HepG2 (cell line): ENCODE measurements around the gene ATP11A. TPM values are rescaled to one million over a fixed set of nuclear protein-coding genes. Genes with fewer than 3 reads are reported as not detected.

Experiments
- ATAC-seq: fragments of 200-7000 bp; cut with Tn5 transposase; 3 replicates; pipeline ENCODE4 v1.9.1; 2020; ENCODE audit warnings: mild to moderate bottlenecking, moderate library complexity
- BruUV-seq: library from RNA; stranded (reverse); fragments of 400-500 nt; replicated peaks from 2 replicates; lab custom pipeline; 2021; lab: Mats Ljungman, UMichigan
- CTCF ChIA-PET: fragments of 300-600 bp; formaldehyde crosslinking; extraction: SDS; loops from one replicate; lab custom pipeline; 2021; ENCODE audit warnings: low total read pairs, inconsistent platforms, low intra/inter-chr PET ratio; lab: Yijun Ruan, JAX
- POLR2A ChIA-PET: fragments of 350-600 bp; sonication (Branson Sonifier 250); formaldehyde crosslinking; loops from one replicate; lab custom pipeline; 2020; ENCODE audit warnings: antibody characterized with exemption, inconsistent platforms; lab: Yijun Ruan, JAX
- DNase-seq: peaks from one replicate; pipeline ENCODE4 v3.0.0-alpha.2; 2015; ENCODE audit warnings: low spot score
- FAIRE-seq: peaks from 3 replicates; lab custom pipeline; 2011; peaks lifted over from hg19 to GRCh38; lab: Jason Lieb, UNC
- H2AFZ ChIP-seq: one replicate; pipeline ENCODE4 v1.6.1; 2011; ENCODE audit warnings: low read length, inconsistent platforms
- H3K27ac ChIP-seq: fragments of 300-600 bp; 3 replicates; pipeline ENCODE4 v1.8.0; 2011; ENCODE audit warnings: mixed run types, mild to moderate bottlenecking, mixed read lengths, low read length, inconsistent platforms; ENCODE audit not compliant: insufficient read depth; ENCODE audit errors: extremely low read length
- H3K27me3 ChIP-seq, 2 experiments: fragments of 200-600 bp in 1 of 2; 2 replicates in 1 of 2; 3 replicates in 1 of 2; pipeline versions ENCODE4 v1.6.0 to v1.8.0; 2011; ENCODE audit warnings: low read length in 2 of 2, mild to moderate bottlenecking in 2 of 2, moderate library complexity in 2 of 2, inconsistent platforms in 1 of 2; ENCODE audit not compliant: insufficient read depth in 2 of 2, control insufficient read depth in 1 of 2
- H3K36me3 ChIP-seq, 2 experiments: fragments of 200-600 bp in 1 of 2; replicated peaks in 1 of 2; 2 replicates in 1 of 2; 3 replicates in 1 of 2; pipeline versions ENCODE4 v1.5.1 to v1.8.0; 2011; ENCODE audit warnings: low read length in 2 of 2, inconsistent platforms in 1 of 2; ENCODE audit not compliant: insufficient read depth in 2 of 2, control insufficient read depth in 1 of 2
- H3K4me1 ChIP-seq: 2 replicates; pipeline ENCODE4 v1.5.1; 2012; ENCODE audit warnings: low read length, inconsistent platforms; ENCODE audit not compliant: insufficient read depth
- H3K4me2 ChIP-seq: 2 replicates; pipeline ENCODE4 v1.6.0; 2011; ENCODE audit warnings: low read depth, low read length, inconsistent platforms
- H3K4me3 ChIP-seq, 3 experiments: fragments of 200-600 bp in 1 of 3; sonication (generic), shearing (Covaris generic) in 1 of 3; replicated peaks in 1 of 3; 2 replicates each; pipeline ENCODE4 v1.5.1; 2011 to 2016; ENCODE audit warnings: low read length in 3 of 3, inconsistent platforms in 2 of 3, low read depth in 2 of 3, mild to moderate bottlenecking in 2 of 3, control low read depth in 1 of 3, mixed read lengths in 1 of 3; ENCODE audit not compliant: insufficient read depth in 1 of 3
- H3K79me2 ChIP-seq: one replicate; pipeline ENCODE4 v1.6.1; 2011; ENCODE audit warnings: low read length, inconsistent platforms; ENCODE audit not compliant: insufficient read depth
- H3K9ac ChIP-seq: 2 replicates; pipeline ENCODE4 v1.6.0; 2011; ENCODE audit warnings: mild to moderate bottlenecking, low read depth, low read length, inconsistent platforms; ENCODE audit not compliant: insufficient read depth
- H3K9me3 ChIP-seq: 2 replicates; pipeline ENCODE4 v1.5.1; 2012; ENCODE audit warnings: mild to moderate bottlenecking, low read length
- H4K20me1 ChIP-seq: 2 replicates; pipeline ENCODE4 v1.6.0; 2011; ENCODE audit warnings: inconsistent platforms, mild to moderate bottlenecking, low read length, moderate library complexity; ENCODE audit not compliant: insufficient read depth
- AGO2 ChIP-seq: fragments of 200-400 bp; formaldehyde crosslinking; optimal IDR thresholded peaks from 2 replicates; pipeline ENCODE3; 2017; ENCODE audit warnings: mild to moderate bottlenecking, low read depth, low read length, moderate library complexity
- MAFF ChIP-seq: IDR thresholded peaks from 2 replicates; pipeline ENCODE4 v1.6.1; 2011; ENCODE audit warnings: low read depth, low read length, improper control_type of control experiment
- RBM22 ChIP-seq: fragments of 200-400 bp; formaldehyde crosslinking; optimal IDR thresholded peaks from 2 replicates; pipeline ENCODE3; 2017; ENCODE audit warnings: mild to moderate bottlenecking, low read length, moderate library complexity
- WGBS: methylation state at CpG from one replicate; pipeline ENCODE4 v1.1.6; 2017; ENCODE audit warnings: low lambda C conversion rate; 5-methylcytosine and 5-hydroxymethylcytosine counted together
- in situ Hi-C: cut with HindIII; loops from 2 replicates; pipeline ENCODE4 v1.10.0; 2017; ENCODE audit warnings: low pct_unique_long_range_greater_than_20kb; ENCODE audit not compliant: extremely low pct_ligation_motif_present
- intact Hi-C: fragments of 100-400 bp; cut with micrococcal nuclease; formaldehyde crosslinking; loops from one replicate; pipeline ENCODE4 v1.10.0; 2022; ENCODE audit not compliant: unreplicated experiment
- polyA plus RNA-seq, 8 experiments: library from polyadenylated mRNA; depleted of rRNA in 3 of 8; stranded (reverse) in 7 of 8; unstranded in 1 of 8; fragments of >200 nt; fragmentation: Illumina TruSeq in 4 of 8; extraction: Trizol in 4 of 8; gene quantifications; 2 replicates each; pipeline versions ENCODE4 v1.2.1 to v1.2.3, GENCODE V29; 2011 to 2016; ENCODE audit warnings: low read depth in 4 of 8, missing spikeins in 1 of 8, mixed read lengths in 1 of 8; ENCODE audit not compliant: insufficient read depth in 1 of 8
- total RNA-seq, 5 experiments: library from RNA; depleted of rRNA; stranded (reverse); fragments of >200 nt; fragmentation: Illumina TruSeq; extraction: Trizol; gene quantifications; 2 replicates each; pipeline ENCODE4 v1.2.3, GENCODE V29; 2016; ENCODE audit warnings: low read depth in 1 of 5
- TF ChIP-seq, protein P1 (sequence below), 2 experiments: IDR thresholded peaks; 2 replicates each; pipeline ENCODE4 v1.6.1; 2011 to 2012; ENCODE audit warnings: low read length in 2 of 2, borderline replicate concordance in 1 of 2, low read depth in 1 of 2, mild to moderate bottlenecking in 1 of 2, moderate library complexity in 1 of 2
- TF ChIP-seq, protein P2 (sequence below): sonication (generic); formaldehyde crosslinking; IDR thresholded peaks from 2 replicates; pipeline ENCODE4 v1.5.1; 2020; ENCODE audit warnings: missing genetic modification reagents, mild to moderate bottlenecking, borderline replicate concordance

ATP11A gene
- total and polyA plus RNA-seq, 2 of the 13 experiments (the other 11 are each of a cell fraction or from before 2014, with no cell fraction given) = 18.4 to 20.1 TPM

DNA sequence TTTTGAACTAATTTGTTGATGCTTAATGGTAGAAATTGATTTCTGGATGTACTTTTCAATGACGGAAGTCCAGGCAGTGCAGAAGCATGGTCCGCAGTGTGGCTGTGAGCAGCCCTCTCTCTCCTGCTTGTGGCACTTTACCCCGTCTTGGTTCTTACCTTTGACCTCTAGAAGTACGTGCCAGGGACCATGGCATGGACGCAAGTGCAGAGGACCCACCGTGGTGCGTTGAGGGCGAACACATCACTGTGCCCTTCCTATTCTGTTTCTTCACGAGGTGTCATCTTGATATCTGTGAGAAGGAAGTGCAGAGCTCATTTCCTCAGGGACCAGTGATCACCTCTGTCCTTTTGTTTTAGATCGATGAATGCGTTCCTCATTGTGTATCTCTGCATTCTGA, 135.2 kb downstream of the ATP11A start:
- no peak overlapping the region for H2AFZ ChIP-seq
- TF ChIP-seq, protein P1, sequence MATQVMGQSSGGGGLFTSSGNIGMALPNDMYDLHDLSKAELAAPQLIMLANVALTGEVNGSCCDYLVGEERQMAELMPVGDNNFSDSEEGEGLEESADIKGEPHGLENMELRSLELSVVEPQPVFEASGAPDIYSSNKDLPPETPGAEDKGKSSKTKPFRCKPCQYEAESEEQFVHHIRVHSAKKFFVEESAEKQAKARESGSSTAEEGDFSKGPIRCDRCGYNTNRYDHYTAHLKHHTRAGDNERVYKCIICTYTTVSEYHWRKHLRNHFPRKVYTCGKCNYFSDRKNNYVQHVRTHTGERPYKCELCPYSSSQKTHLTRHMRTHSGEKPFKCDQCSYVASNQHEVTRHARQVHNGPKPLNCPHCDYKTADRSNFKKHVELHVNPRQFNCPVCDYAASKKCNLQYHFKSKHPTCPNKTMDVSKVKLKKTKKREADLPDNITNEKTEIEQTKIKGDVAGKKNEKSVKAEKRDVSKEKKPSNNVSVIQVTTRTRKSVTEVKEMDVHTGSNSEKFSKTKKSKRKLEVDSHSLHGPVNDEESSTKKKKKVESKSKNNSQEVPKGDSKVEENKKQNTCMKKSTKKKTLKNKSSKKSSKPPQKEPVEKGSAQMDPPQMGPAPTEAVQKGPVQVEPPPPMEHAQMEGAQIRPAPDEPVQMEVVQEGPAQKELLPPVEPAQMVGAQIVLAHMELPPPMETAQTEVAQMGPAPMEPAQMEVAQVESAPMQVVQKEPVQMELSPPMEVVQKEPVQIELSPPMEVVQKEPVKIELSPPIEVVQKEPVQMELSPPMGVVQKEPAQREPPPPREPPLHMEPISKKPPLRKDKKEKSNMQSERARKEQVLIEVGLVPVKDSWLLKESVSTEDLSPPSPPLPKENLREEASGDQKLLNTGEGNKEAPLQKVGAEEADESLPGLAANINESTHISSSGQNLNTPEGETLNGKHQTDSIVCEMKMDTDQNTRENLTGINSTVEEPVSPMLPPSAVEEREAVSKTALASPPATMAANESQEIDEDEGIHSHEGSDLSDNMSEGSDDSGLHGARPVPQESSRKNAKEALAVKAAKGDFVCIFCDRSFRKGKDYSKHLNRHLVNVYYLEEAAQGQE (IDR thresholded peaks at IDR 0.05; ENCODE audit: borderline replicate concordance in 1 of 2, low read depth in 1 of 2, low read length in 2 of 2) = no peak
- TF ChIP-seq RBM22 = peak; percentile 21
- no peaks in the 10 kb centered on the region for H3K27me3 ChIP-seq
- H3K9me3 ChIP-seq = no peaks in the 10 kb centered on the region
- no peak for DNase-seq
- no peaks in the 10 kb centered on the region for H3K79me2 ChIP-seq
- no peaks in the 10 kb centered on the region for H4K20me1 ChIP-seq
- BruUV-seq = no TSS peak
- H3K27ac ChIP-seq = no peak overlapping the region
- FAIRE-seq = no peak
- POLR2A ChIA-PET = no interaction called here
- H3K4me3 ChIP-seq = no peak overlapping the region
- in situ Hi-C loops (no loop called here), intact Hi-C loops (no loop called here)
- no peak for ATAC-seq
- no peak overlapping the region for H3K9ac ChIP-seq
- H3K4me1 ChIP-seq = no peaks in the 10 kb centered on the region
- no peak overlapping the region for H3K4me2 ChIP-seq
- CTCF ChIA-PET = no interaction called here
- 98% methylated on average over 11 of the region's 11 CpGs for WGBS
- peaks cover 34 to 93% of the 10 kb centered on the region in 2 experiments for H3K36me3 ChIP-seq

DNA sequence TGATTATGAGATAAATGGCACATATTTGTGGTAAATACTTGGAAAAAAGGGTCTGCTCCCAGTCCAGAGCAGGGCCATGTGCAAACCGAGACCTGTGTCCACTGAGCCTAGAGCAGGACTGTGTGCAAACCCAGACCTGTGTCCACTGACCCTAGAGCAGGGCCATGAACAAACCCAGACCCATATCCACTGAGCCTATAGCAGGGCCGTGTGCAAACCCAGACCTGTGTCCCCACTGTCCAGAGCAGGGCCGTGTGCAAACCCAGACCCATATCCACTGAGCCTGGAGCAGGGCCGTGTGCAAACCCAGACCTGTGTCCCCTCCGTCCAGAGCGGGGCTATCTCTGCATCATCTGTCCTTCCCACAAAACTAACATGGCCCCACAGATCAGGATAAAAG, 136.0 kb downstream of the ATP11A start:
- Histone ChIP-seq H3K36me3 (peaks cover 33 to 90% of the 10 kb centered on the region in 2 experiments), H4K20me1 (no peaks in the 10 kb centered on the region), H3K4me2 (no peak overlapping the region), H3K27ac (no peak overlapping the region), H3K79me2 (no peaks in the 10 kb centered on the region), H3K4me1 (no peaks in the 10 kb centered on the region), H3K9ac (no peak overlapping the region), H3K27me3 (no peaks in the 10 kb centered on the region), H3K9me3 (no peaks in the 10 kb centered on the region), H3K4me3 (no peak overlapping the region), H2AFZ (no peak overlapping the region)
- no TSS peak for BruUV-seq
- in situ Hi-C loops (no loop called here), intact Hi-C loops (no loop called here)
- ChIA-PET CTCF (no interaction called here), POLR2A (no interaction called here)
- DNase-seq = no peak
- TF ChIP-seq, protein P2, sequence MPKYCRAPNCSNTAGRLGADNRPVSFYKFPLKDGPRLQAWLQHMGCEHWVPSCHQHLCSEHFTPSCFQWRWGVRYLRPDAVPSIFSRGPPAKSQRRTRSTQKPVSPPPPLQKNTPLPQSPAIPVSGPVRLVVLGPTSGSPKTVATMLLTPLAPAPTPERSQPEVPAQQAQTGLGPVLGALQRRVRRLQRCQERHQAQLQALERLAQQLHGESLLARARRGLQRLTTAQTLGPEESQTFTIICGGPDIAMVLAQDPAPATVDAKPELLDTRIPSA (CRISPR knock-in tag) = no peak
- TF ChIP-seq MAFF (no peak), AGO2 (peak; percentile 20)
- peak; percentile 24; the same call in 2 of the 3 replicates for ATAC-seq
- 100% methylated on average over 3 of the region's 6 CpGs for WGBS
- FAIRE-seq = no peak
